GM18505 (cell line): ENCODE data around the gene RGS7BP.

ENCODE experiments used
- ATAC-seq: cut with Tn5 transposase; IDR thresholded peaks from one replicate; pipeline ENCODE4 v1.9.1; 2021; ENCODE audit not compliant: unreplicated experiment
- POLR2A ChIP-seq: IDR thresholded peaks from 4 replicates; pipeline ENCODE4 v1.6.1; 2011; ENCODE audit warnings: borderline replicate concordance; ENCODE audit not compliant: insufficient read depth, insufficient read length; ENCODE audit errors: extremely low read depth

RGS7BP gene

GRCh38 chr5:64576250-64576649 lies 70.4 kb downstream of the RGS7BP start:
- TF ChIP-seq POLR2A, result no peak
- no peak for ATAC-seq

- no peak for TF ChIP-seq POLR2A
Observed at GRCh38 chr5:64585646-64586045, 79.8 kb downstream of the RGS7BP start.

DNA sequence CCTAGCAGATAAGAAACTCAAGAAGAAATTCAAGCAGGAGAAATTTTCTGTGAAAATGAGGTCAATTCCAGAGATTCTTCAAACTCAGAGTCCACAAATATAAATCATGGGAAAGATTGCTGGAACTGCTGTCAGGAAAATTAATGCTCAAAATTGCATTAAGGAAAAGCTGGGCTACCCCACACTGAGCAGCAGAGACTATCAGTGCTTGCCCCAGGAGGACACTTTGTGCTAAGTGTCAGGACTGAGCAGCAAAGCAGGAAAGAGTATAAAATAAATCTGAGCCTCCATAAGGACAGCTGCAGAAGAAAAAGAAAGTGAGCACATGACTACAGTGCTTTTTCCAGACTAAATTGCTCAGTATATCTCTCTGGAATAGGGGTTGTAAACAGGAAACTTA lies 81.6 kb downstream of the RGS7BP start:
- no peak for TF ChIP-seq POLR2A

More at GRCh38 chr5:64585646-64586045, 79.8 kb downstream of the RGS7BP start:
- ATAC-seq, result no peak

GRCh38 chr5:64592730-64593341 lies 87.0 kb downstream of the RGS7BP start:
- TF ChIP-seq POLR2A, result no peak
- no peak for ATAC-seq

More for the DNA sequence above, 81.6 kb downstream of the RGS7BP start:
- no peak for ATAC-seq

DNA sequence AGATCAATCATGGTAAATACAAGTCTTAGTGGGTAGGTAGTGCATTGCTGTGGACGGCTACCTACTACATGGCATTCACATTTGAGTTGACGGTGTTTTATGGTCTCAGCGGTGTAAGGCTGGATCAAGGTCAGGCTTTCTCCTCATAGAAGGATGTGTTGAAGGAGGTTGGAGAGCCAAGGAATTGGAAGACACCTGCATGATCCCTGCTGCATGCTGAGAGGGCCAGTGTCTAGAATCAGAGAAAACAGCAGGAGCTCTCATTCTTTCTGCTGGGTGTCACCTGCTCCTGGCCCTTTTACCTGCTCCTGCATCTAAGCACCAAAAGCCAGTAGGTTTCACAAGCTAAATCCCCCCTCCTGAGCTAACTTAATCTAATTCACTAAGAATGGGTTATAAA lies 88.2 kb downstream of the RGS7BP start:
- TF ChIP-seq POLR2A, result no peak
- no peak for ATAC-seq

DNA sequence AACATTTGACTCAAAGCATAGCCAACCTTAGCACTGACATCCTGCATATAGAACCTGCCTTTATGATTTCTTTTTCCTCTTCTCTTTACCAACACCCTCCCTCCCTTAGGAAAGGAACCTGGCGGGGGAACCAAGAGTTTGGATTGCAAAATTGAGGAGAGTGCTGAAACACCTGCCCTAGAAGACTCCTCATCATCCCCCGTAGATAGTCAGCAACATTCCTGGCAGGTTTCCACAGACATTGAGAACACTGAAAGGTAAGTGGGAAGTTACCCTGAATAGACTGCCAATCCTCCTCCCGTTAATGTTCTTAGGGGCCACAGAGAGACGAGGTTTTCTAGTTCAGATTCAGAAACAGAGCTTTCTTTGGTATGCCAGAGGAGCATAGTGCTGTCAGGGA lies 88.8 kb downstream of the RGS7BP start:
- ATAC-seq, result no peak
- no peak for TF ChIP-seq POLR2A

DNA sequence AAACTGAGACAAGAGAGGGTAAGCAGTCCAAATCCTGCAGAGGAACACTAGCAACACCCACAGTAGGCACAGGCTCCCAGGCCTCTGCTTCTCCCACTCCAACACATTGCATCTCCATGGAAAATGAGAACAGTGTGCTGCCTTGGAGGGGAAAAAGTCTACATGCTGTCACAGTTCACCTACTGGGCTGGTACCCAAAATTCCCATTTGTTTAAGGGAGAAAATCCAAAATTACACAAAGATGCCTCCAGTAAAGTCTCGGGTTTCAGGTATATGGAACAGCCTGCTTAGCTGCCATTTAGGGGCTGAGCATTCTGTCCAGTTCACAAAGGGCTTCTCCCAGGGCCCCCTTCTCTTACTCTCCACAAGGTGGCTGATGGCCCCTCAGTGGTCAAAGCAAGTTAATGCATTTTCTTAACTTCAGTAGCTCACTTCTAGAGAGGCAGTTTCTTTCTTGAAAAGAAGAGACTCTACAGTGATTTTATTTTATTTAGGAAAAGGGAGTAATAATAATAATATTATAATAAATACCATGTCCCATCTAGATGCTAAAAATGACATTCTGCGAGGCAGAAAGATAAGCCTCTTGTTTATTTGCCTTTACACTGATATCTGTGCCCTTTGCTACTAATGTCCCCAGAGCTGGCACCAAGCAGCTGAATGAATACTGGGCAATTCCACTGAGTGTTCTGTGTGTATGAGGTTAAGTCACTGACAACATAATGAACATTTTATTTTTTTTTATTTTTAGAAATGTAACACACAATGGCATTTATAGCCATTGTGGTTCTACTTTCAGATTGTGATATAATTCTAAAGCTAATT lies 89.4 kb downstream of the RGS7BP start:
- TF ChIP-seq POLR2A, result no peak
- no peak for ATAC-seq

DNA sequence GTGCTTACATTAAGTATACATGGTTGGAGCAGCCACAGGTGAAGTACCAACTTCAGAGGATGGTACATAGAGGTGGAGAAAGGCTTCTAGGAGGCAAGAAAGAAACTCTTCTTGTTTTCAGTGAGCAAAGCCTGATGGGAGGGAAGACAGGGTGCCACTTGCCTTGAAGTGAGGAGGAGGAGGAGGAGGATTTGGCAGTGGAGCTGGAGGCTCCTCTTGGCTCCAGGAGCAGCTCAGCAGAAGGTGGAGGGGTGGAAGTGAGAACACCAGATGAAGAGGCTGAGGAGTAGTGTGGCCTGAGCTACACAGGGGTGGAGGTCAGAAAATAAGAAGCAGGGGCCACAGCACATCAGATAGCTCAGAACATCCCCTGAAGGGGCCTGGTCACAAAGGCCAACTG lies 93.4 kb downstream of the RGS7BP start:
- TF ChIP-seq POLR2A, result no peak

DNA sequence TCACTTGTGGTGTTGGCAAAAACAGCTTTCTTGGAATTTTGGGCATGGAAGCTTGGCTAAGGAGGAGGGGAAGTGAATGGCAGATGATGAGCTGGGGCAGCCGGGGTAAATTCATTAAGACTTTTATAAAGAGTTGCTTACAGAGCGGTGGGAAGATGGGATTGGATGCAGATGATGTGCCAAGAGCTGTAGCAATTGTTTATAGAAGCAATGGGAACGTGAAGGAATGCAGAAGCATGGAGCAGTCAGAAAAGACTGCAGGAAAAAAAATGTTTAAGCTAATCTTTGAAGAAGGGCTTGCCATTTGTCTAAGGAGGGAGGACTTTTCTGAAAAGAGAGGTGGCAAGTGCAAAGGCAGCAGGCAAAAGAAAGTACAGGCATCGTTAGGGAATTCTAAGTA lies 97.9 kb downstream of the RGS7BP start:
- TF ChIP-seq POLR2A, result no peak
- no peak for ATAC-seq

More for the DNA sequence above, 93.4 kb downstream of the RGS7BP start:
- no peak for ATAC-seq

DNA sequence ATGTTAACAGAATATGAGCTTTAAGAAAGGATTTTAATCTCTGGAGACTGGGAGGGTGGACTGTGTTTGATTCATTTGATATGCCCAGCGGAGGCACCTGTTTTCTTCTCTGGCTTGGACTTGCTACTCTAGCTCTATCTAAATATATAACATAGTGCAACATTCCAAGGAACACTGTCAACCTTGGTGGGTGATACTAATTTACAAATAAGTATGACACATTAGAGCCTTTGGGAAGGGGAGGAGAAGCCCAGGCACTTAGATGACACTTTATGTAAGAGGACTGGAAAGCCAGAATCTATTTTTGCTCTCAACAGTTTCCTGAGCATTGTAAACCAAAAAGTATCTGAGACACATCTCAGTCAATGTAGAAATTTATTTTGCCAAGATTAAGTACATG lies 101.1 kb downstream of the RGS7BP start:
- no peak for ATAC-seq
- no peak for TF ChIP-seq POLR2A

- no peak for TF ChIP-seq POLR2A
- peak; percentile 42 for ATAC-seq
Observed at GRCh38 chr5:64612344-64612961, 106.6 kb downstream of the RGS7BP start.

DNA sequence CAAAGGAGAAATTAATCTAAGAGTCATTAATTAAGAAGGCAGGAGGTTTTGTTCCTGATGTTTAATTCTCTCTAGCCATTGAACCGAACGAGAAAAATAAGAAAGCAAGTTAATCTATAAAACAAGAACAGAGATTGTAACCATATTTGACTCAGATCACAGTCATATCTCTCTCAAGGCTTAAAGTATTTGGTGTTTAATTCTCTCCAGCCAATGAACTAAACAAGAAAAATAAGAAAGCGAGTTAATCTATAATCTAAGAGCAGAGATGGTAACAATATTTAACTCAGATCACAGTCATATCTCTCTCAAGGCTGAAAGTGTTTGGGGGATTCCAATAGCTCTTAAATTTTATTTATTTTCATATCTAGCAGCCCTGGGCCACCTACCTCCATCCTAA lies 110.1 kb downstream of the RGS7BP start:
- peak; percentile 91 for ATAC-seq
- TF ChIP-seq POLR2A, result no peak

DNA sequence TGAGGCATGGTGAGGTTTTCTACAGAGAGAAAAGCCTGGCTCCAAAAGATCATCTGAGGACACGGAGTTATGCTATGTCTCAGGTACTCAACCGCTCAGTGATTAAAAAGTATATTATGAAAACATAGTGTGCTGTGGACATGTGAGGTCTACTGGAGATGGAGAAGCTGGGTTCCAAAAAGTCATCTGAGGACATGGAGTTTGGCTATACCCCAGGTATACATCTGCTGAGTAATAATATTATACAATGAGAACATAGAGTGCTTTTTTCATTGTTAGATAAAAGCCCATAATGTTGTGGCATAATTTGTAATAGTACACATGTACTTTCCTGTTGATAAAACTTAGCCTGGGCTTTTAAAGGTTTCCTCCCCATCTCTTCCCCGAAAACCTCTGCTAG lies 113.8 kb downstream of the RGS7BP start:
- no peak for TF ChIP-seq POLR2A
- no peak for ATAC-seq

DNA sequence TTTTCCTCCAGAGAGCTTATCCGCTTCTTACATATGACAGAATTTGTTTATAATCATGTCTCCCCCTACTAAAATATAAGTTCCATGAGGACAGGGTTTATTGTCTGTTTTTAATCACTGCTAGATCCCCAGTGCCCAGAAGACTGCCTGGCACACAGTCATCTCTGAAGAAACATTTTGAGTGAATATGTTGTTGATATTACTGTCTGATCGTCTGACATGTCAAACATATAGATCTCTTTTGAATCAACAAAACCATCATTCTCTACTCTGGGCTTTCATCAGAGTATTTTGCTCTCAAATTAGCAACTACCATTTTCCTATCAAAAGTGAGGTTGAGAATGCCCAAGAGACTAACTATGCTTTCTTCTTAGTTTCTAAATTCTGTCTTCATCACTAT lies 117.2 kb downstream of the RGS7BP start:
- no peak for TF ChIP-seq POLR2A
- no peak for ATAC-seq
